ENCODE results near the gene MFNG.

MFNG gene

DNA sequence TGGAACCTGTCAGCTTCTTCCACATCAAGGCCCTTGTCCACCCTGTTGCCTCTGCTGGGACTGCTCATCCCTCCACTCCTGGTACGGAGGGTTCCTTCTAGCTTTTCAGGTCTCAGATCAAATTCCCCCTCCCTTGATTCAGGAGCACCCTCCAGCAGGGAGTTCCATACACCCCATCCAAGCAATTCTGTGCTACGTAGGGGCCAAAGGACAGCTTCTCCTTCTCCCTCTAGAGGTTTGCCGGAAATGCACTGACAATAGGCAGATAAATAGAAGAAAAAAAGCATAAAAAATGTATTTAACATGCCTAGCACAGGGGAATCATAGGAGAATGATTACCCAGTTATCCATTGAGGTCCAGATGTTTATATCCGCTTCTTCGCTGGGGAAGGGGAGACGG is 36.3 kb upstream of the MFNG start:
- 89 to 98% methylated on average over 4 of the region's 6 CpGs for WGBS, 2 experiments (ENCODE audit: insufficient coverage in 2 of 2)
- peaks cover 21% of the 10 kb centered on the region for H3K4me1 ChIP-seq (ENCODE audit: control insufficient read depth, insufficient read depth, low read length, poor library complexity, severe bottlenecking)

DNA sequence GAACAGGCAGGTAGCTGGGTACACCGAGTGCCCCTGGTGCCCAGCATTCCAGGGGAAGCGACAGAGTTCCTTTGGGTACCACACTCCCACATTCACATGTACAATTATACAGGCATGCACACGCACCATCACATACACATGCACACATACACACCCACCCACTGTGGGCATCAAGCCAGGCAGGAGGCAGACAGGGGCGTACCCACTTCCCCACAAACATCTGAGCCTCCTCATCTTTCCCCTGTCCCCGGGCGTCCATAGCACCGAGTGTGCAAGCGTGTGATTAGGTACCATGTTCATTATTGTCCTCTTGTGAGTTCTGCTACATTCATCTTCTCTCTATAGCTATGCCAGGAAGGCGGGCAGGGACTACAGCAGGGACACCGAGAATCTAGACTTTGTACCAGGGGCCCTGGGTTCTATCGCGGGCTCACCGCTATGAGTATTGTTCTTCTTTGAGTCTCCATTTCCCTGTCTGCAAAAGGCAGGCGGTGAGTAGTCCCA is 35.1 kb upstream of the MFNG start:
- WGBS, 2 experiments (ENCODE audit: insufficient coverage in 2 of 2) = 93 to 96% methylated on average over 10 to 14 of the region's 14 CpGs
- H3K9me3 ChIP-seq (ENCODE audit: control insufficient read depth, low read length) = no peaks in the 10 kb centered on the region
- H3K4me3 ChIP-seq (ENCODE audit: extremely low read depth, insufficient read depth, low read length, poor library complexity, severe bottlenecking) = no peak overlapping the region
- no peaks in the 10 kb centered on the region for H3K36me3 ChIP-seq (ENCODE audit: control insufficient read depth, insufficient read depth, low read length)
- no peak overlapping the region for H3K27ac ChIP-seq (ENCODE audit: low read depth, low read length, severe bottlenecking)
- H3K4me1 ChIP-seq (ENCODE audit: control insufficient read depth, insufficient read depth, low read length, poor library complexity, severe bottlenecking) = peaks cover 20% of the 10 kb centered on the region

More for the DNA sequence above, 36.3 kb upstream of the MFNG start:
- no peaks in the 10 kb centered on the region for H3K9me3 ChIP-seq (ENCODE audit: control insufficient read depth, low read length)
- no peaks in the 10 kb centered on the region for H3K36me3 ChIP-seq (ENCODE audit: control insufficient read depth, insufficient read depth, low read length)
- no peak overlapping the region for H3K27ac ChIP-seq (ENCODE audit: low read depth, low read length, severe bottlenecking)
- H3K4me3 ChIP-seq (ENCODE audit: extremely low read depth, insufficient read depth, low read length, poor library complexity, severe bottlenecking) = no peak overlapping the region

DNA sequence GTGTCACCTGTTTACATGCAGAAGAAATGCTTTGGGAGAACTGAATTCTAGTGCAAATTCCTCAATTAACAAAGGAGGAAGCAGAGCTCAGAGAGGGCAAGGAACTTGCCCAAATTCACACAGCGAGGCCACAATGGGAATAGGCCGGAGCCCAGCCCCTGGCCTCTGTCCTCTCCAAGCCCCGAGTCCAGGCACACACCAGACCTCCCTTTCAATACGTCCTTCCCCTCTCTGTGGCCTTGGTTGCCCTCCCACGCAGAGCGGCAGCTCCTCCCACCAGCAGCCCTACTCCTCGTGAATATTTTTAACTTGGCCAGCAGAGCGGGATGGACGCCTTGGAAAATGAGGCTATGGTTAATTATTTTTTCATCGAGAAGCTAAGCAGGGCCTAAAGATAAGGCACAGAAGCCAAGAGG is 34.6 kb upstream of the MFNG start:
- Histone ChIP-seq H3K4me1 (ENCODE audit: control insufficient read depth, insufficient read depth, low read length, poor library complexity, severe bottlenecking) (peaks cover 15% of the 10 kb centered on the region), H3K36me3 (ENCODE audit: control insufficient read depth, insufficient read depth, low read length) (peaks cover 2% of the 10 kb centered on the region), H3K4me3 (ENCODE audit: extremely low read depth, insufficient read depth, low read length, poor library complexity, severe bottlenecking) (no peak overlapping the region), H3K9me3 (ENCODE audit: control insufficient read depth, low read length) (no peaks in the 10 kb centered on the region), H3K27ac (ENCODE audit: low read depth, low read length, severe bottlenecking) (no peak overlapping the region)
- WGBS, 2 experiments (ENCODE audit: insufficient coverage in 2 of 2) = 82 to 88% methylated on average over 4 to 7 of the region's 10 CpGs

DNA sequence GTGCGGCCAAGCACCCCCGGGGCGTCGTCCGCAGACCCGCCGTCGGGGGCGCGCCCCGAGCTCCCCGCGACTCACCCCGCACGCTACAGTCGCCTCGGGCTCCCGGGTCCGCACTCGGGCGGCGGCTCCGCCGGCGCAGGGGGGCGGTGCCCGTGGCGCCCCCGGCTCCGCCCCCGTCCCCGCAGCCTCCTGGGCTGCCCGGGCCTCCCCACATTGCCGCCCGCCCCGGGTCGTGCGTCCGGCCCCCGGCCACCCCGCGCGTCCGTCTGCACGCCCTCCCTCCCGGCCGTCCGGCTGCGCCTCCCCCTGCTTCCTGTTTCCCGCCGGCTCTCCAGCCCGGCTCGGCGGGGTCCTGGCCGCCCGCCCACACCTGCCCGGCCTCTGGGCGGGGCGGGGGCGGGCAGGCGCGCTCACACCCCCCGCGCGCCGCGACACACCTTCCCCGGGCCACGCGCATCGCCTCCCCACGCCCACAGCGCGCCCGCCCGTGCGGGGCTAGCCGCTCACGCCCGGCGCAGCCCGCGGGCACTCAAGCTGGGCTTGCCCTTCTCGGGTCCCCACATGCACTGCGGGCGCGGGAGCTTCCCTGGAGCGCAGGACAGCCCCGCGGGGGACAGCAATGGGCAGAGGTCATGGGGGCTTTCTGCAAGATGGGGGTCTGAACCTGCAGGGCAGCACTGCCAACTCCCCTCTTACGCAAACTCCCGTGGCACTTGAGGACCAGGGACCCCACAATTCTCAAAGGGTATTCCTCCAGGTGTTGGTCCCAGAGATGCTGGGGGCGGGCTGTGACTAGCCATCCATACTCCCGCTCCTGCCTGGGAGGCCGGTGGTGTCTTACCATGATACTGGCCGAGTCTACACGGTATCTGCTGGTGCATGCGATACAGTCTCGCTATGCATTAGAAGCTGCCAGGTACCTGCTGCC is 33.3 kb upstream of the MFNG start, which contains the start of gene CARD10:
CARD10 (minus strand) TSS at position 148 of the 928 bp plus-strand sequence. CDS start 215 bp downstream, outside the sequence.
- no peak within 1 kb of the TSS for H3K27ac ChIP-seq (ENCODE audit: low read depth, low read length, severe bottlenecking)
- 7 to 10% methylated on average over 43 to 70 of the region's 99 CpGs for WGBS, 2 experiments (ENCODE audit: insufficient coverage in 2 of 2)

DNA sequence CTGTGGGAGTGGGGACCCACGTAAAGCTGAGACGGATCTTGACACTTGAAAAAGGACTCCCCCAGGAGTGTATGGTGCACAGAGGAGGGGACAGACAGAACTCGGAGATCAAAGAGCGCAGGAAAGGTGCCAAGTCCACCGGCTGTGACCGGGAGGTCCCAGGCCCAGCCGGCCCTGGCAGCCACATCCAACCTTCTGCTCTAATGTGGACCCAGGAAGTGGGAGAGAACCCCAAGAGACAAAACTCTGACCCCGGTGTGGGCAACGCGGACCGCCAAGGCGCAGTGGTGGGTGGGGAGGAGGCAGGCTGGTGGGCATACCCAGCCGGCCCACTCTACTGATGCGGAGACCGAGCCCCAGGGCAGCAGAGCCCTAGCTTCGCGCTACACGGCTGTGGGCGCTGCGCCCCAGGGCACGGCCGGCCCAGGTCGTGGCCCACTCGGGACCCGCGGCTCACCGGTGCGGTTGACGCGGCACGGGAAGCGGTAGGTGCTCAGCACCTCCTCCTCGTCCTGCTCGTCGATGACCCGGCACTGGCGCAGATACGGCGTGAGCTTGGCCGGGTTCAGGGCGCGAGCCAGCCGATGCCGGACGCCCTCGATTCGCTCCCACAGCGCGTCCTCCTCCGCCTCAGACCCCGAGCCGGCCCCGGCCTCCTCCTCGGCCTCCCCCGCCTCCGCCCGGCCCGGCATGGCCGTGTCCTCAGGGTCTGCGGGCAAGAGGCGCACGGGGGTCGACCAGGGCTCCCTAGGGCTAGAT is 32.5 kb upstream of the MFNG start:
- no peak overlapping the region for H3K27ac ChIP-seq (ENCODE audit: low read depth, low read length, severe bottlenecking)
- peaks cover 7% of the 10 kb centered on the region for H3K36me3 ChIP-seq (ENCODE audit: control insufficient read depth, insufficient read depth, low read length)
- H3K9me3 ChIP-seq (ENCODE audit: control insufficient read depth, low read length) = no peaks in the 10 kb centered on the region
- peak overlapping the region; percentile 57 for H3K4me3 ChIP-seq (ENCODE audit: extremely low read depth, insufficient read depth, low read length, poor library complexity, severe bottlenecking)
- WGBS, 2 experiments (ENCODE audit: insufficient coverage in 2 of 2) = 14 to 19% methylated on average over 44 to 61 of the region's 63 CpGs
- H3K4me1 ChIP-seq (ENCODE audit: control insufficient read depth, insufficient read depth, low read length, poor library complexity, severe bottlenecking) = peaks cover 6% of the 10 kb centered on the region

More for the DNA sequence above, 33.3 kb upstream of the MFNG start, which contains the start of gene CARD10:
- Histone ChIP-seq H3K9me3 (ENCODE audit: control insufficient read depth, low read length) (no peaks in the 10 kb centered on the region), H3K36me3 (ENCODE audit: control insufficient read depth, insufficient read depth, low read length) (peaks cover 3% of the 10 kb centered on the region), H3K4me1 (ENCODE audit: control insufficient read depth, insufficient read depth, low read length, poor library complexity, severe bottlenecking) (peaks cover 7% of the 10 kb centered on the region), H3K4me3 (ENCODE audit: extremely low read depth, insufficient read depth, low read length, poor library complexity, severe bottlenecking) (peak within 1 kb of the TSS; percentile 57)

DNA sequence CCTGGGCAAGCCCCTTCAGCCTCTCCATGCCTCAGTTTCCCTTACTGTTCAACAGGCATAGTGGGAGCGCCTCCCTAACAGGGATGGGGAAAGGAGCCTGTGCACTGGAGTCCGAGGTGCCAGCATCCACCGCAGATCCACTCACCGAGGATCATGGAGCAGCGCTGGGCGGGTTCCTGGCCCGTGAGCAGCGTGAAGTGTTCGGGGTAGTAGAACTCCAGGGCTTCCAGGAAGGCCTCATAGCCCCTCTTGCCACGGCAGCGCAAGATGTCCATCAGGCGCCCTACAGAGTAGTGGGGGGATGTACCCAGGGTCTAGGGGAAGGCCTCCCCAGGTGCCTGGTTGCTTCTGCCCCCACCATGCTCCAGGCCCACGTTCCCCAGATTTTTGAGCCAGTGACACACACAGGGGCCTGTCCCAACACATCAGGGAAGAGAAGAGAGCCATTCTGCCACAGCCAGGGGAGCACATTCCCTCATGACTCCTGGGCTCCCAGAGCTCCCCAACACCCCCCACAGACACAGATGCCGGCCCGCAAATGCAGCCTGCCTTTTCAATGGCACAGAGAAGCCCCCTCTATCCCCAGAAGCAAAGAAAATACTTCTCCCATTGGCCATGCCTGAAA is 31.8 kb upstream of the MFNG start:
- H3K4me1 ChIP-seq (ENCODE audit: control insufficient read depth, insufficient read depth, low read length, poor library complexity, severe bottlenecking) = peaks cover 11% of the 10 kb centered on the region
- H3K36me3 ChIP-seq (ENCODE audit: control insufficient read depth, insufficient read depth, low read length) = peaks cover 7% of the 10 kb centered on the region
- 85 to 95% methylated on average over 12 to 13 of the region's 15 CpGs for WGBS, 2 experiments (ENCODE audit: insufficient coverage in 2 of 2)
- no peak overlapping the region for H3K27ac ChIP-seq (ENCODE audit: low read depth, low read length, severe bottlenecking)
- peak overlapping the region; percentile 57 for H3K4me3 ChIP-seq (ENCODE audit: extremely low read depth, insufficient read depth, low read length, poor library complexity, severe bottlenecking)
- H3K9me3 ChIP-seq (ENCODE audit: control insufficient read depth, low read length) = no peaks in the 10 kb centered on the region

DNA sequence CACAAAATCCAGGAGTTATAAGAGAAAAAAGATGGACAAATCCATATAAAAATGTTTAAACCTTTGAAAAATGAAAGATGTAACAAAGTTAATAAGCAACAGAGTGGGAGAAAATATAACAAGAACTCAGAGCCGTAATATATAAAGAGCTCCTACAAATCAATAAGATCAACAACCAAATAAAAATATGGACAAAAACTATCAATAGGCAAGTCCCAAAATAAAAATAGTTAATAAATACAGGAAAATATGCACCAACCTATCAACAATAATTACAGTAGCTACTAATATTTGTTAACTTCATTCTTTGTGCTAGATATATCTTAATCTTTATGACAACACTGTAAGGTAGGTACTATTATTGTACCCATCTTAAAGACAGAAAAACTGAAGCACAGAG is 30.3 kb upstream of the MFNG start:
- WGBS, 2 experiments (ENCODE audit: insufficient coverage in 2 of 2) = no CpG with 5 or more reads among the region's 1 CpG

DNA sequence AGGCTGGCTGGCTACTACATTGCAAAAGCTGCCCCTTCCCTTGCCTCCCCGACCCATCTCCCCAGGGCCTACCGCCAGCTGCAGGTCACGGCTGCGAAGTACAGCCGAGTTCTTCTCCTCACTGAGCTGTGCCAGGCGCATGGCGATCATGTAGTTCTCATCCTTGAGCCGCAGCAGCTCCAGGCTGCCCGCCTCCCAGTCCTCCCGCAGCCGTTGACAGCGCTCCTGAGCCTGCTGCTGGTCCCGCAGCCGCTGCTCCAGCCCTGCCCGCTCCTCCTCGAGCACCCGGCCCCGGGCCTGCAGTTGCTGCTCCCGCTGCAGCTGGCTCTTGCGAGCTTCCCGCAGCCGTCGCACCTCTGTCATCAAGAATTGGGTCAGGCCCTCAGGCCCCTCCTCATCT is 29.7 kb upstream of the MFNG start:
- Histone ChIP-seq H3K4me3 (ENCODE audit: extremely low read depth, insufficient read depth, low read length, poor library complexity, severe bottlenecking) (no peak overlapping the region), H3K9me3 (ENCODE audit: control insufficient read depth, low read length) (no peaks in the 10 kb centered on the region), H3K36me3 (ENCODE audit: control insufficient read depth, insufficient read depth, low read length) (peaks cover 7% of the 10 kb centered on the region), H3K27ac (ENCODE audit: low read depth, low read length, severe bottlenecking) (no peak overlapping the region), H3K4me1 (ENCODE audit: control insufficient read depth, insufficient read depth, low read length, poor library complexity, severe bottlenecking) (peaks cover 26% of the 10 kb centered on the region)
- WGBS, 2 experiments (ENCODE audit: insufficient coverage in 2 of 2) = 95 to 97% methylated on average over 17 to 23 of the region's 23 CpGs

More for the DNA sequence above, 30.3 kb upstream of the MFNG start:
- H3K4me3 ChIP-seq (ENCODE audit: extremely low read depth, insufficient read depth, low read length, poor library complexity, severe bottlenecking) = no peak overlapping the region
- H3K4me1 ChIP-seq (ENCODE audit: control insufficient read depth, insufficient read depth, low read length, poor library complexity, severe bottlenecking) = peaks cover 25% of the 10 kb centered on the region
- peaks cover 7% of the 10 kb centered on the region for H3K36me3 ChIP-seq (ENCODE audit: control insufficient read depth, insufficient read depth, low read length)
- H3K27ac ChIP-seq (ENCODE audit: low read depth, low read length, severe bottlenecking) = no peak overlapping the region
- H3K9me3 ChIP-seq (ENCODE audit: control insufficient read depth, low read length) = no peaks in the 10 kb centered on the region

DNA sequence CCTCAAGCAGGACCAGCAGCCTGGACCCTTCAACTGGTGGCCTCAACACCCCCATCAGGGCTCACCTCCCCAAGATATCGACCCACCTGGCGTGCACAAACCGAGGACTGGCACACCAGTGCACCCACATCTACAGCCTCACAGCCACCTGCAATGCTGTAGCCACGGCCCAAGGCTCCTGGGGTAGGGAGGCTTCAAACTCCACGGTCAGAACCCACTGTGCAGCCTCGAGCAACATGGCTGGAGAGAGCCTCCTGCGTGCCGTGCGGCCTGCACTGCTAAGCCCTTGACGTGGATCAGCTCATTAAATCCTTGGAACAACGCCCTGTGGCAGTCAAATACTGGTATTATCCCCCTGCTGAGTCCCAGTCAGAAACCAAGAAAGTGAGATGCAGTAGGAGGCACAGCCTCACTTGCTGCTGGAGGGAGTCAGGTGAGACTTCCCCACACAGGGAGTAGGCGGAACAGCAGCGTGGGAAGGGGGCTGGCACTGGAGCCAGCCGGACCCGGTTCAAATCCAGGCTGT is 28.4 kb upstream of the MFNG start:
- Histone ChIP-seq H3K36me3 (ENCODE audit: control insufficient read depth, insufficient read depth, low read length) (peaks cover 7% of the 10 kb centered on the region), H3K4me1 (ENCODE audit: control insufficient read depth, insufficient read depth, low read length, poor library complexity, severe bottlenecking) (peaks cover 28% of the 10 kb centered on the region), H3K4me3 (ENCODE audit: extremely low read depth, insufficient read depth, low read length, poor library complexity, severe bottlenecking) (no peak overlapping the region), H3K27ac (ENCODE audit: low read depth, low read length, severe bottlenecking) (no peak overlapping the region), H3K9me3 (ENCODE audit: control insufficient read depth, low read length) (no peaks in the 10 kb centered on the region)
- 96 to 97% methylated on average over 14 to 15 of the region's 15 CpGs for WGBS, 2 experiments (ENCODE audit: insufficient coverage in 2 of 2)
